ENCODE data around the gene UBTD2. TPM values are rescaled to one million over a fixed set of nuclear protein-coding genes. Genes with fewer than 3 reads are reported as not detected.

The UBTD2 gene
- total and polyA plus RNA-seq, 9 of the 15 experiments (the other 6 are each of a cell fraction or from before 2014, with no cell fraction given): 0.01 to 0.46 (median 0.15) TPM; not detected in 1

DNA sequence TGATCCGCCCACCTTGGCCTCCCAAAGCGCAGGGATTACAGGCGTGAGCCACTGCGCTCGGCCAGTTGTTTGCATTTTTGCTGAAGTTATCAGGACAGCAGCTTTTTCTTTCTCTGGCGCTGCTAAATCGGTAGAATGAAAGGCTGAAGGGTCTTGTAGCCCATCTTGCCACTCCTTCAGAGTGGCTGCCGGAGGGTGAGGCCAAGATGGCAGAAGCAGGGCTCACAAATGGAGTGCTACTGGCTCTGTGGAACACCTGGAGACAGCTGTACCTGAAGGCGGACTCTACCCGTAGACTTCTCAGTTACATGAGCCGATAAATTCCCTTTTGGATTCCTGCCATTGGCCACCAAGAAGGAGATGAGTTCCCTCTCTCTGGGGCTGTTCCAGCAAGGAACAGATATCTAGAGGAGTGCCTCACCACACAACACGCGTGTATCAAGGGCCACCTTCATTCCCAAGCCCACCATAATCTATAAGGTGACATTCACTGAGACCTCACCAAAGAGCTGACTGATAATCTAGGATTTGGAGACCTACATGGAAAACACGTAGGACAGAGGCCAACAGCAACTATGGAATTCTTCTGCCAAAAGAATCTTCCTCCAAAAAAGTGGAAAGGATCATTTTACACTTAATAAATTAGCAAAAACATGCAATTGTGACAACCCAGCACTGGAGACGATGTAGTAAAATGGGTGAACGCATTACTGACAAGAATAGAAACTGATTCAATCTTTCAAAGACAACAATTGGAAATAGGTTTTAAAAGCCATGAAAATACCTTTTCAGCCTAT is 117.3 kb downstream of the UBTD2 start (continued):
- TF ChIP-seq ZNF445 (CRISPR knock-in tag; IDR thresholded peaks at IDR 0.05; ENCODE audit: low read depth) (no peak), ZNF239 (CRISPR knock-in tag; IDR thresholded peaks at IDR 0.05) (no peak), TAF15 (IDR thresholded peaks at IDR 0.05; ENCODE audit: low read depth, low read length) (no peak), FOXM1 (IDR thresholded peaks at IDR 0.05; ENCODE audit: low read depth) (no peak), FOXM1 (CRISPR knock-in tag; IDR thresholded peaks at IDR 0.05; ENCODE audit: low read depth) (no peak), HMG20A (CRISPR knock-in tag; conservative IDR thresholded peaks at IDR 0.05) (no peak)
- TF ChIP-seq, protein P1, sequence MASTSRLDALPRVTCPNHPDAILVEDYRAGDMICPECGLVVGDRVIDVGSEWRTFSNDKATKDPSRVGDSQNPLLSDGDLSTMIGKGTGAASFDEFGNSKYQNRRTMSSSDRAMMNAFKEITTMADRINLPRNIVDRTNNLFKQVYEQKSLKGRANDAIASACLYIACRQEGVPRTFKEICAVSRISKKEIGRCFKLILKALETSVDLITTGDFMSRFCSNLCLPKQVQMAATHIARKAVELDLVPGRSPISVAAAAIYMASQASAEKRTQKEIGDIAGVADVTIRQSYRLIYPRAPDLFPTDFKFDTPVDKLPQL (IDR thresholded peaks at IDR 0.05; ENCODE audit: extremely low read depth, insufficient read length): no peak

DNA sequence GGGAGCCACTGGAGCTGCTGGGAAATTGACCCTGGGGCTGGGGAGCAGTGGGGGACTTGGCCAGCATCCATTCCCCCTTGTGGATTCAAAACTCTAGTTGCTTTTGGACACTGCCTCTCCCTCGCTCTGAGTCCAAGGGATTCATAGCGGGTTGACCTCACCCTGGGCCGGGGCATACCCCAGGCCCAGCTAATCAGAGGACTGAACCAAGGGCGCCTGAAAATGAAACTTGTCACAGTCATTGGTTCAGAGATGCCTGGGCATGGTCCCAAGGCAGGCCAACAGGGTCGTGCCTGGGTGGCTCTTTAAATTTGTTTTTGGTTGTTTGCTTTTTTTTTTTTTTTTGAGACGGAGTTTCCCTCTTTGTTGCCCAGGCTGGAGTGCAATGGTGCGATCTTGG is 118.1 kb downstream of the UBTD2 start:
- no peak overlapping the region for H3K27ac ChIP-seq (ENCODE audit: extremely low read depth, low read depth, low read length)
- CTCF ChIA-PET (ENCODE audit: low intra/inter-chr PET ratio): no interaction called here
- no peak overlapping the region for H2AFZ ChIP-seq (ENCODE audit: low read depth, low read length)
- no peaks in the 10 kb centered on the region for H3K79me2 ChIP-seq (ENCODE audit: control insufficient read depth, insufficient read depth, low read length)
- intact Hi-C loops (cut with micrococcal nuclease) (no loop called here), in situ Hi-C loops (cut with MboI) (no loop called here)
- H3K4me1 ChIP-seq (replicated peaks in 1 of 2; ENCODE audit: control insufficient read depth in 2 of 2, insufficient read depth in 2 of 2, low read length in 2 of 2): peaks cover 0 to 10% of the 10 kb centered on the region in 2 experiments; a peak in 2 of 5 replicates
- peaks cover 0 to 3% of the 10 kb centered on the region in 2 experiments; a peak in 3 of 5 replicates for H3K27me3 ChIP-seq (ENCODE audit: control insufficient read depth in 2 of 2, insufficient read depth in 2 of 2, low read length in 2 of 2)
- no peaks in the 10 kb centered on the region for H4K20me1 ChIP-seq (replicated peaks; ENCODE audit: control insufficient read depth, insufficient read depth, low read length)
- DNase-seq (ENCODE audit: extremely low read depth in 1 of 4, low spot score in 3 of 4) (no peak), FAIRE-seq (no peak), ATAC-seq (no peak)
- POLR2A ChIA-PET: interaction anchor here (0.8 kb wide), 1 partner anchor 9 kb away, joined by 3 read pairs; no protein-coding TSS in a partner anchor
- H3K9me1 ChIP-seq (ENCODE audit: control insufficient read depth, insufficient read depth, low read length): peaks cover 4% of the 10 kb centered on the region
- WGBS (ENCODE audit: insufficient coverage, low coverage, missing lambda C conversion rate): 65% methylated on average over 5 of the region's 7 CpGs
- H3K4me2 ChIP-seq (ENCODE audit: insufficient read depth, low read length): no peak overlapping the region
- no TSS peak for BruUV-seq (replicated peaks)
- no peak overlapping the region for H3K4me3 ChIP-seq
- no peaks in the 10 kb centered on the region for H3K36me3 ChIP-seq (ENCODE audit: control insufficient read depth, insufficient read depth, low read length)
- H3K9me3 ChIP-seq (replicated peaks; ENCODE audit: control insufficient read depth, insufficient read depth, low read depth, low read length): no peaks in the 10 kb centered on the region
- peak overlapping the region in 1 of 2 experiments; percentile 74; a peak in 1 of 4 replicates for H3K9ac ChIP-seq (ENCODE audit: insufficient read depth in 1 of 2, low read depth in 2 of 2, low read length in 2 of 2)
- TF ChIP-seq RAD51 (IDR thresholded peaks at IDR 0.05; ENCODE audit: borderline replicate concordance, low read depth): no peak
- TF ChIP-seq NR2C2 (CRISPR knock-in tag; IDR thresholded peaks at IDR 0.05): no peak
- TF ChIP-seq NR2C2 (tag; IDR thresholded peaks at IDR 0.05): no peak
- no peak for TF ChIP-seq KLF10 (CRISPR knock-in tag; IDR thresholded peaks at IDR 0.05)
- no peak for TF ChIP-seq NRF1 (conservative IDR thresholded peaks at IDR 0.05 in 1 of 2, IDR thresholded peaks at IDR 0.05 in 1 of 2)
- TF ChIP-seq ZNF232 (CRISPR knock-in tag; IDR thresholded peaks at IDR 0.05): no peak
- no peak for TF ChIP-seq FOXP1 (CRISPR knock-in tag; IDR thresholded peaks at IDR 0.05)
- TF ChIP-seq JUN (IDR thresholded peaks at IDR 0.05; ENCODE audit: borderline replicate concordance, low read depth, low read length): no peak
- TF ChIP-seq JUN (CRISPR knock-in tag; IDR thresholded peaks at IDR 0.05; ENCODE audit: borderline replicate concordance): no peak
- no peak for TF ChIP-seq TEAD2 (tag; IDR thresholded peaks at IDR 0.05)
- TF ChIP-seq, protein P2, sequence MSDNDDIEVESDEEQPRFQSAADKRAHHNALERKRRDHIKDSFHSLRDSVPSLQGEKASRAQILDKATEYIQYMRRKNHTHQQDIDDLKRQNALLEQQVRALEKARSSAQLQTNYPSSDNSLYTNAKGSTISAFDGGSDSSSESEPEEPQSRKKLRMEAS (CRISPR knock-in tag; IDR thresholded peaks at IDR 0.05): no peak
- TF ChIP-seq FOXK2 (conservative IDR thresholded peaks at IDR 0.05 in 1 of 2, IDR thresholded peaks at IDR 0.05 in 1 of 2; ENCODE audit: low read depth in 2 of 2): no peak
- no peak for TF ChIP-seq BHLHE40 (IDR thresholded peaks at IDR 0.05; ENCODE audit: low read length)
- TF ChIP-seq FOXM1 (IDR thresholded peaks at IDR 0.05; ENCODE audit: low read depth): no peak
- TF ChIP-seq FOXM1 (CRISPR knock-in tag; IDR thresholded peaks at IDR 0.05; ENCODE audit: low read depth): no peak
- TF ChIP-seq RFX5 (IDR thresholded peaks at IDR 0.05; ENCODE audit: low read depth, low read length): no peak
- no peak for TF ChIP-seq CCAR2 (IDR thresholded peaks at IDR 0.05; ENCODE audit: low read depth, low read length)
- TF ChIP-seq CAMTA2 (CRISPR knock-in tag; conservative IDR thresholded peaks at IDR 0.05): no peak
